Measurements from ENCODE around the gene NTSR1. TPM values are rescaled to one million over a fixed set of nuclear protein-coding genes. Genes with fewer than 3 reads are reported as not detected.

Gene NTSR1
- polyA plus RNA-seq, 1 donor: 0.10 TPM

DNA sequence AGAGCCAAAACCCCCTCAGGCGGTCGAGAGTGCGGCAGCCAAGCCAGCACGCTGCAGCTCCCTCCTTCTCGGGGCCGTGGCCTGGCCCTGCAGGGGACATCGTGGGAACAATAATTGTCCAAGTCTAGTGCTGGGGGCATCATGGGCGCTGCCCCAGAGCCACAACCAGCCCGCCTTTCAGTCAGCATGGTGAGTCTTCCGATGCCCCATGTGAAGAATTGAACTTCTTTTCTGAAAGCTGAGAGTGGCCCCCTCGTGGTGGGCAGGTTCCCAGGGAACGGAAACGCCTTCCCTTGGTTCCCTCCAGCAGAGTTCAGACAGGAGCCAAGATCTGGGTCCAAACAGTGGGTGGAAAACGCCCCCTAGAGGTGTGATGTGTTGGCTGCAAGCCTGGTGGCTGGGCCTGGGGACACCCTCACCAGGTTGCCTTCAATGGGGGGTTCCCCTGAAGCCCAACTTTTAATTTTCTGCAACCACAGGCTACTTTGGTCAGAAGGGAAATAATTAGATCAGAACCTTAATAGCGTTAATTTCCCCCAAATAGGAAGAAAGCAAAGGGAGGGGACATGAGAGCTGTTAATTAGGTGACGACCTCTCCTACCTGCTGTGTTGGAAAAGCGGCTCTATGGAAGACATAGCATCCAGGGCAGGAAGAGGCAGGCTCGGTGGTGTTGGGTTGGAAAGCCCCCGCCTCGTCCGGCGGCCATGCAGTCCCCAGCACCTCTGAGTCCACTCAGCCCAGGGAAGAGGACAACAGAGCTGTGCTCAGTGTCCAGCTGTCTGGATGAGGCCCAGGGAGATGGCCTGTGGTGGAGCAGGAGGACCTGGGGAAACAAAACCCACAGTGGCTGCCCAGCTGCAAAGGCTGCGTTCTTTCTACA, 82.9 kb downstream of the NTSR1 start:
- peak; percentile 87 for DNase-seq

DNA sequence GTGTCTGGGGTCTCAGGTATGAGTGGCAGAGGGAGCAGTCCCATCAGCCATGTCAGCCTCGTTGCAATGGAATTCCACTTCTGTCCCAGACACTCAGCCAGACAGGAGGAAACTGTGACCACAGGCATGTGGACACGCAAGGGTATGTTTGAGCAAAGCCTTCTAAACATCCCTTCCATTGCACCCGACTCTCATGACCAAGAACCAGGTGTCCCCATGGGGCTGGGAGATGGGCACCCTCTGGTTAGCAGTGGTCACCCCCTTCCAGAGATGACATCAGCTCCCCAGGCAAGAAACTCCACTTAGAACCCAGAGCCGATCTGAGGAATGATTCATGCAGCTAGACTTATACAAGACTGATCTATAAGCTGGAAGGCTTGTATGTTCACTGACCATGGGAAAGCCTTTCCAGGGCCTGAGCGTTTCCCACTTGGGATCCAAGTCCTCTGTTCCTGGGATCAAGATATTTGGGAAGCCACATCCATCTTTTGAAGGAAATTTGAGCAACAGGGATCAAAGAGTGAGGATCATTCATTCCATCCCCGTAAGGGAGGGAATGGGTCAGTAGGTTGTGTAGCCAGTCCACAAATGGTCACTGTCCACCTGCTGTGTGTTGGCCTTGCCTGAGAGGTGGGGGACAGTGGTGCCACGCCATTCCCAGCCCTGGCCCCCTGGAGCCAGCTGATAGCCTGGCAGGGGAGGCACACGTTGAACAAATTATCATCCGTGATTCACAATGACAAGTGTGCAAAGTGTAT, 83.7 kb downstream of the NTSR1 start:
- DNase-seq: no peak

DNA sequence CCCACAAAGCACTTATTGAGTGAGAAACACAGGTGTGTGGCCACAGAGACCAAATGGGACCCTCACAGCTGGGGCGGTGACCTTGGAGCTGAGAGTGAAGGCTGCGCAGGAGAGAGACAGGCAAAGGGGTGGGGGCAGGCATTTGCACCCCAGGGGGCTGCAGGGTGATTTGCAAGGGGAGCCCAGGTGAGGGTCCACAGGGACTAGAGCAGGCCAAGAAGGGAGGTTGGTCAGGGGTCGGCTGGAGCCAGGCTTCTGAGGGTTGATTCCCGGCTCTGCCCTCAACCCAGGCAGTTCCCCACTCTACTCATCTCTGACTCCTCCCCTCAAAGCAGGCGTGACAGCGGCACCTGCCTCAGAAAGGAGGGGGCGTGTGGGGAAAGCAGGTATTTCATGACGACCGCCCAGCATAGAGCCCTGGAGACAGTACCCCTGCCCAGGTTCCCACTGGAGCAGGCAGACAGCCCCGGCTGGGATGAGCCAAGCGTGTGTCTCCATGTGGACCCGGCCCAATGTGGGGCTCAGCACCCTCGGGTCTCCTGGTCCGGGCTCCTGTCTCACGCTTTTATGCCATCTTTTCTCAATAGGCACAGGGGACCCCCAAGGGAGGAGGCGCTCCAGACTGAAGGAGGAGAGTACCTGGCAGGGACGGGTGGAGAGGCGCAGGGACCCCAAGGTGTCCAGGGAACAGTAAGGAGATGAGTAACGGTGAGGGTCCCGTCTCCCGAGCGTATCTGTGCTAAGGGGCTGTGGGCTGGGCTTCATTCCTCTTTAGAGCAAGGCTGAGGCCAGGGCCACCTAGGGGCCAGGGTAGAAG, 84.5 kb downstream of the NTSR1 start:
- no peak for DNase-seq

DNA sequence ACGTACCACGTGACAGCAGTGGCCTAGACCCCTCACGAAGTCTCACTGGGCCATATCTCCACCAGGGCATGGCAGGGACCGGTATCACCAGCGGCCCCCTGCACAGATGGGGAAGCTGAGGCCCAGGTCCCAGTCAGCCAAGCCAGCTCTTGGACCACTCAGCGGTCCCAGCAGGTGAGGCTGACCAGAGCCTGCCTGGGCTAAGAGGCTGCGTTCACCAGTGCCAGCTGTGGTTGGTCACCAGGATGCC, 85.0 kb downstream of the NTSR1 start:
- no peak for DNase-seq

DNA sequence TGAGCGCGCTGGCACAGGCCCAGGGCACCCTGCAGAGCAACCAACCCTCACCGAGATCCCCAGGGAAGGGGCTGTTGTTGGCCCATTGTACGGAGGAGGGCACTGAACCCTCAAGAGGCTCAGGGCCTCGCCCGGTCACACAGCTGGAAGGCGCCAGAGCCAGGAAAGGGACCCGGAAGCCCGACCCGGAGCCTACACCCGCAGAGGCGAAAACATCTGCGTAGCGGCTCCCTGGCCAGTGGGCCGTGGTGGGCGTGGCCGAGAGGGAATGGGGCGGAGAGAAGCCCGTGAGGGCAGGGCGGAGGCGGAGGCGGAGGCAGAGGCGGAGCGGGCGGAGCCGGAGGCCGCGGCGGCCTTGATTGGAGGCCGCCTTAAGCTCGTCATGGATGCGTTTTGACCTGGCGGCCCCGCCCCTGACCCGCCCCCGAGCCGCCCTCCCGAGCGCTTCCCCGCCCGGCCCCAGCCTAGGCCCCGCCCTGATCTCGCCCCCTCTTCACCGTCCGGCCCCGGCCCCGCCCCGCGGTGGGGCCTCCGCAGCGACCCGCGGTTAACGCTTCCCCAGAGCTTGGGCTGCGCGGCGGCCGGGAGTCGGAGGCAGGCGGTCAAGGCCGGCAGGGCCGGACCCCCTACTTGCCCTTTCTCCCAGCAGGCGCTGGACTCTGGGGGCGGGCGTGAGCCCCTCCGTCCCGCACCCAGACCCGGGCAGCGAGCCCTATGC, 85.5 kb downstream of the NTSR1 start:
- DNase-seq: peak; percentile 97

DNA sequence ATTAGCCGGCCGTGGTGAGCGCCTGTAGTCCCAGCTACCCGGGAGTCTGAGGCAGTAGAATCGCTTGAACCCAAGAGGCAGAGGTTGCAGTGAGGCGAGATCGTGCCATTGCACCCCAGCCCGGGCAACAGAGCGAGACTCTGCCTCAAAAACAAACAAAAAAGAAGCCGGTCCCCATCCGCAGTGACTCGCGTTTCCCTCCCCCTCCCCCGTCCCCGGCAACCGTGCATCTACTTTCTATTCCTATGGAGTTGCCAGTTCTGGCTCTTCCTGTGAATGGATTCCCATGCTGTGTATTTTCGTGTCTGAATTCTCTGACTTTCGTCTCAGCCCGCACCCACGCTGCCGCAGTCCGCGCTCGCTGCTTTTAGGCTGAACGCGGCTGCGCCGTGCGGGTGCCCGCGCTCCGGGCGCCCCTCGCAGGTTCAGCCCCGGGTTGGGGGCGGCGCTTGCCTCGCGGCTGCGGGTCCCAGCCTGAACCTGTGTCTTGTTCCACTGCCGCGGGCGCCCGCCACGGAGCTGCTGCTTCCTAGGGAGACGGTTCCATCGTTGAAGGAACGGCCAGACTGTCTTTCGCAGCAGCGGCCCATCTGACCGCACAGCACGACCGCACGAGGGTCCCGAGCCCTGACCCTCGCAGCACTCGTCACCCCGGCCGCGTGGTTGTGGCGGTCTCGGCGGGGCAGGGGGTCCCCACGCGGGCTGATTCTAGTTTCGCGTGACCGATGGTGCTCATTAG, 86.6 kb downstream of the NTSR1 start:
- DNase-seq: peak; percentile 59

DNA sequence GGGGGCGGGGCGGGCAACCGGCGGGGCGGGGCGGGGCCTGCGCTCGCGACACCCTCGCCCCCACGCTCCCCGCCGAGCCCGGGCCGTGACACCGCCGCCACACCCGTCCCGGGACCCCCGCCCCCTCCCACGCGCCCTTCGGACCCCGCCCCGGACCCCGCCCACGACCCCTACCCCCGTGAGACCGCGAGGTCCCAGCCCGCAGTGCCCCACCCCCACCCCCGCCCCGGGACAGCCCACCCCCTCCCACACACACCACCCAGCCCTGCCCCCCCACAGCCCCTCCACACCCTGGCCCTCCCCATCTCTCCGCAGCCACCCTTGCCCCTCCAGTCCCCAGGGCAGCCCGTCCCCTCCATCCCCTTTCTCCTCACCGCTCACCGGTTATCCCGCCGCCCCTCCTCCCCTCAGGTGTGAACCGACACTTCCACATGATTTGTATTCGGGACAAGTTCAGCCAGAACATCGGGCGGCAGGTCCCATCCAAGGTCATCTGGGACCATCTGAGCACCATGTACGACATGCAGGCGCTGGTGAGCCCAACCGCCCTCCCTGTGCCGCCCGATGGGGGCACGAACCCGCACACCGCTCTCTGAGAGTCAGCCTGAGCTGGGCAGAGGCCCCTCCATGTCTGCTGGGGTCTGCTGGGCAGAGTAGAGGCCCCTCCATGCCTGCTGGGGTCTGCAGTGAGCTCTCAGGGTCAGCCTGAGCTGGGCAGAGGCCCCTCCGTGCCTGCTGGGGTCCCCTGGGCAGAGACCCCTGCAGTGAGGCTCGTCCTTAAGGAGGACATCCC, 88.3 kb downstream of the NTSR1 start:
- no peak for DNase-seq

DNA sequence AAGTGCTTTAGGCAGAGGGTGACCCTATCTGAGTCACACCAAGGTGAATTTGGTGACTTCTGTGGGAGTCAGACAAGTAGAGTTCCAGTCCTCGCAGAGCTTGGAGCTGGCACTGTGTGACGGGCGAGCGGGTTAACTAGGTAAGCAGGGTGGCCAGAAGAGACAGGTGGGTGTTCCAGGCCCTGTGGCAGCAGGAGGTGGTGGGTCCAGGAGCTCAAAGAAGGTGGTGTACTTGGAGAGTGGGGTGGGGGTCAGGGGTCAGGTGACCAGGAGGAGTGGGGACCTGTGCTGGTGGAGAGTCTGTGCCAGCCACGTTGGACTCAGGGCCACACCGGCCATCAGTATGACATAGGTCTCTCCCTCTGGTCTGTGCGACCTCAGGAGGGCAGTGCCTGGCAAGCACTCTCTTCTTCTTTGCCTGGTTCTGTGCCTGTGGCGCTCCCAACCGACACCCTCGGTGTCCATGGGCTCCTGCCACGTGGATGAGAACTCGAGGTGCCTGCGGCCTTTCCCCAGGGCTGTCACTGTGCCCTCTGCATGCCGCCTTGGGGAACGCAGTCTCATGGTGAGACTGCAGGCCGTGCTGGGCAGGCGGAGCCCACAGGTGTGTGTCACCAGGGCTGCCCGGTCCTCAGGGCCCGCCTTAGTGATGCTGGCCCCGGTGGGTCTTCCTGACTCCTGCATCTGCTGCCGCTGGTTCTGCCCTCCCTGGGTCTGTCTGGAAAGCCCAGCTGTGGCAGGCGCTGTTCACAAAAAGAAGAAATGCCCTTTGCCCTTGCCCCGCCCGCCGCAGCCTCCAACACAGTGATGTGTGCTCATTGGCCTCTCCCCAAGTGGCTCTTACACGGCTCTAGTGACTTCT, 89.3 kb downstream of the NTSR1 start:
- DNase-seq: no peak

DNA sequence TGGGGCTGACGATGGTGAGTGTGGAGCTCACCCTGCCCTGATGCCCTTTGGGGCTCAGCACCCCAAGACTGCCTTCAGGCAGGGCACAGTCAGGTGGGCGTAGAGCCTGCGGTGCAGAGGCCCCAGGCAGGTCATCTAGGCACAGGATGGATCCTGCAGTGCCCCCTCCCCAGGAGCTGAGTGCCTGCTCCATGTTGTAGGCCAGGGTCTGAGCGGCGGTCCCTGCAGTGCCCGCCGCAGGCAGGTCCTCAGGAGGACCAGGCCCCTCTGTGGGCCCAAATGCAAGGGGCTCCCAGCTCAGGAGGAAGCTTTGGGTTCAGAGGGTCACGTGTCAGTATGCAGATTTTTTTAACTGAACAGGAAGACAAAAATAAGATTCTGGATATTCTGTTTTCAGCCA, 90.4 kb downstream of the NTSR1 start:
- no peak for DNase-seq

DNA sequence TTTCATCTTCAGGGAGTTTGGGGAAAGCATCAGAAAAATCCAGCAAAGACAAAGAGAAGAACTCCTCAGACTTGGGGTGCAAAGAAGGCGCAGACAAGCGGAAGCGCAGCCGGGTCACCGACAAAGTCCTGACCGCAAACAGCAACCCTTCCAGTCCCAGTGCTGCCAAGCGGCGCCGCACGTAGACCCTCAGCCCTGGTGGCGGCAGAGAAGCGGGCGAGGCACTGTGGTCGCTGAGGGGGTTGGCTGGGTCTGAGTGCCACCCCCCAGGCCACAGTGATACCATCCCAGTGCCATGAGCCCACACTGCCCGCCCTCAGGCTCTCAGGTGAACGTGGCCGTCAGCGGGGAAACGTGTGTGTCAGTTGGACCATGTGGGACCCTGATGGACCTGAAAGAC, 90.8 kb downstream of the NTSR1 start:
- no peak for DNase-seq

DNA sequence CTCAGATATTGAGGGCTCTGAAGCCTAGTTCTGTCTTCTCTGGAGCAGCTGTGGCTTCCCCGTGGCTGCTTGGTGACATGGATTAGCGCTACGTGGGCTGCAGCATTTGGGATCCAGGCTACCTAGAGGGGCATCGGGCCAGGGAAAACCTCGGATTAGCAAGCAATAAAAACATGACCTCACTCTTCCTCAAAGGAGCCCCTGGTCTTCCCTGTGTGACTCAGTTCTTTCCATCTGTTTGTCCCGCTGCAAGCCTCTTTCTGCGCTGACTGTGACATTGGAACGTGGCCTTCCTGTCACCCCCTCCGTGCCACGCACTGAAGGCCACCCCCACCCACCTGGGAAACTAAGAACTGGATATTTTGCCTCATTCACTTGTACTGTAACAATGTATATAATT, 91.2 kb downstream of the NTSR1 start:
- no peak for DNase-seq

DNA sequence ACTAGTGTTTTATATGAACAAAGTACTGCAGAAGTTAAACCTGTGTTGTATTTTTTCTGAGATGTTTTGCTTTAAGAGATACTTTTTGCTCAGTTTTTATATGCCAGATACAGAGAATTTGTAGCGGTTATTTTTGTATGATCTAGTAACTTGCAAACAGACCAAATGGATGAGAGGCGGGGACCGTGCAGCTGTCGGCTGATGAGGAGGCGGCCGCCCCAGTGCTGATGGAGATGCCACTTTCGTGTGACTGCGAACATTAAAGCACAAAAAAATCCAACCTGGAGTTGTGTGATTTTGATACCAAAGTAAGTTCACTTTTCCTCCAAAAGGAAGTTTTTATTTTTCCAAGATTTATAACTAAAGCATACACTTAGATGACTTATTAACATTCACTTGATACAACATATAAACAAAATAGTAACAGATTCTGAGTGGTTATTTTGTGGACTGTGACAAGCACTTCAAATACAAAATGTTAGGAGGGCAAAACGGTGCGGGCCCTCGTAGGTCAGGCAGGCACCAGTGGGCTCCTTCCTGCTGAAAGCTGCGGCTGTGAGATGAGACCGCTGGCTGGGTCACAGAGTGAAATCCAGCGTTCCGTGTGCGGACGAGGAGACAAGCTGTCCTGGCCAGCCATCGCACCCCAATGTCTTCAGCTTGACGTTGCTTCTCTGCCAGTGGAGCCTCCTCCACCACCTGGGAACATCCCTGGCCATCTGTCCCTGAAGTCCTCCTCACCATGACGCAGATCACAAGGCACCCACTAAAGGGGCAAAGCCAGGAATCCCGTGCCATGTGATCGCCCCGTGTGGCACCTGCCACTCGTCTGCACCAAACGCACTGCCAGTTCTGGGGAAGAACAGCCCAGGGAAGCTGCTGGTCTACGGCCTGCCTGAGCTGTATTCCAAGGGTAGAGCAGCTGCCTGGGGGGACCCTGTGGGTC, 92.0 kb downstream of the NTSR1 start:
- no peak for DNase-seq

DNA sequence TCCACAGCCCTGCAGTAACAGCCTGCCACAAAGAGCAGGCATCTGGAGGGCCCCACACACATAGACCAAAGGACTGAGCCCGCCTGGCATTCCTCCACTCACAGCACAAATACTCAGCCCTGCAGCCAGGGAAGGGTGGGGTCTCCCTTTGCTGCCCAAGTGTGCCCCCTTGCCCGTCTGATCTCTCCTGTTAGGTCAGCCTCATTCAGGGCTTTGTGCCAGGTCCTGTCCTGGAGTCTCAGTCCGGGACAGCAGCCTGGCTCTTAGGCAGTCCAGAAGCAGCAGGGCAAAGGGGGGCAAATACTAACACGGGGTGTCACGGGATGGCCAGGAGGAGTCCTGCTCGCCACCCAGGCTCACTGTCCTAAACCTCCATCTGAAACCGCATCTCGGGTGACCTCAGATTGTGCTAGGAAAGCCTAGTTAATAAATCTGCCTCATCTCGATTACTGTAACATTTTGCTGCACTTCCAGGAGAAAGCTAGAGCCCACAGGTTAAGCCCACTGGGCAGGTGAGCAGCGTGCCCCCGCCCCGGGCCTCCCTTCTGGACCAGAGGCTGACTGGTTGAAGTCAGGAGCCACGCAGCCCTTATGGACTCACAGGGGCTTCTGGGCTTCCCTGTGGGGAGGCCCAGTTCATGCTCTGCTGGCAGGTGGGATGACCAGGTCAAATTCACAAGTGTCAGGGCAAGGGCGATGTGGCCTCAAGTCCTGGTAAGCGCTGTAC, 92.8 kb downstream of the NTSR1 start:
- no peak for DNase-seq

DNA sequence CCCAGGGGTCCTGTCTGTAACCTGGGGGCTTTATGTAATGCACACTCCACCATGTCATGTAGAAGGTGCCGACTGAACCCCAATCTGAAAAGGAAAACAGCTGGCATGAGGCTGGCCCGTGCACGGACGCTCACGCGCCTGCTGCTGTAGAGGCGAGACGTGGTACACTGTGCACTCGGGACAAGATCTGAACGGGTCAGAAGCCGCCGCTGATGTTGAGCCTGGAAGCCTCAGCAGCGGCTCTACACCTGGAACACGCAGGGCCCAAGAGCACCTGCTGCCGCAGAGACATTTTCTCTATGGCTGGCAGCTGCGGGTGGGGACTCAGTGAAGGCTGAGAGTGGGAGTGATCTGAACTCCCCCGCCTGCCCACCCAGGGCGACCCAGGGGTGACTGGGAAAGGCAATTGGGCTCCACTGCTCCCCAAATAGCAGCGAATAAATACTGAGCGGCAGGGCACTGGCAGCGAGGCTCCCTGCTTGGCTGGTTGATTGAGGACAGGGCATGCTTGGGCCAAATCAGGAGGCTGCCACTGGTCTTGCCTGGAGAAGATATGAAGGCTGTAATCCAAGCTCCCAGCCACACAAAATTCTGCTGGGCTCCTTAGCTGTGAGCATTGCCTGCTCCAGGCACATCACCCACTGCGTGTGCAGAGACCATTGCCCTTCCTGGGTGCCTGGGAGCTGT, 93.5 kb downstream of the NTSR1 start:
- DNase-seq: no peak

DNA sequence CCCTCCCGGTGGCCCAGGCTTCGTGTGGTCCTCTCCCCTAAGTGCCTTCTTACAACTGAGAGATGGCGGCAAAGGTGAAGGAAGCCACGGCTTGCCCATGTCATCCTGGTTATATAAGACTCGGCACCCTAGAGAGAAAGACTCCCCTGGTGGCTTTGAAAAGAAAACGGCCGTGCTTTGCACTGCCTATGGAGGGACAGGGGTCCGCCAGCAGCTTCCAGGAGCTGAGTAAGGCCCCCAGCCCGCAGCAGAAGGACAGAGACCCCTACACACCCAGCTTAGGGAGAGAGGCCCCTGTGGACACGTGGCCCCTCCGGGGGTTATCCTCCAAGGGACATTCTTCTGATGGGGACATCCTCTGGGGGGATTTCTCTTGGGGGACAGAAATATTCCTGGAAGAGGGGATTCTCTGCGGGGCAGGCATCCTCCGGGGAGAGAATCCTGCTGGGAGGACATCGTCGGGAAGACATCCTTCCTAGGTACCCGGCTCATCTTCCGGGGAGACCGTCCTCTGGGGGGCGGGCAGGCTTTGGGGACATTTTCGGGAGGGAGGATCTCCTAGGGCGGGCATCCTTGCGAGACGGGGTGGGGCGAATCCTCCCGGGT, 95.5 kb downstream of the NTSR1 start:
- no peak for DNase-seq

DNA sequence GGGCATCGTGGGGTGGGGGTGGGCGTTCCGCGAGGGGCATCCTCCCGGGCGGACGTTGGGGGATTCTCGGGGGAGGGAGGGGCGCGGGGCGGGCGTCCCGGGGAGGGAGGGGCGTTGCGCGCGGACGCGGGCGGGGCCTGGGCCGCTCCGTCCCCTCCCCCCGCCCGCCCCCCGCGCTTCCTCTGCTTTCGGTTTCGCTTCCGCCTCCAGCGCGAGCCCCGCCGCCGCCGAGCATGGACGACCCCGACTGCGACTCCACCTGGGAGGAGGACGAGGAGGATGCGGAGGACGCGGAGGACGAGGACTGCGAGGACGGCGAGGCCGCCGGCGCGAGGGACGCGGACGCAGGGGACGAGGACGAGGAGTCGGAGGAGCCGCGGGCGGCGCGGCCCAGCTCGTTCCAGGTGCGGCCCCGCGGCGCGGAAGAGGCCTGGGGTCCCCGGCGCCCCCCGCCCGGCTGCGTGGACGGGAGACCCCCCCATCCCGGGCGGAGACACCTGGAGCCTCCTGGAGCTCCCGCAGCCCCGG, 96.1 kb downstream of the NTSR1 start, which contains the start of gene OGFR:
OGFR (plus strand) TSS at position 209 of the 528 bp plus-strand sequence; CDS start at position 234, 25 bp downstream.
- DNase-seq: peak; percentile 79
